Measurements from ENCODE around the gene UVRAG.

DNA sequence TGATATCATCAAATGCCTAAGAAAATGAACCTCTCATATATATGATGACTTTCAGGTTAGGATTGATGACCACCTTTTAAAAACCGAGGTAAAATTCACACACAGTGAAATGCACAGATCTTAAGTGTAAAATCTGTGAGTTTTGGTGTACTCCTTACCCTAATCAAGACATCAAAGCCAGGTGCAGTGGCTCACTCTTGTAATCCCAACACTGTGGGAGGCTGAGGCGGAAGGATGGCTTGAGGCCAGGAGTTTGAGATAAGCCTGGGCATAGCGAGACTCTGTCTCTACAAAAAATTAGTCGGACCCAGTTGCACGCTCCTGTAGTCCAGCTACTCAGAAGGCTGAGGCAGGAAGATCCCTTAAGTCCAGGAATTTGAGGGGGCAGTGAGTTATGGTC, 140.4 kb downstream of the UVRAG start:
- TF ChIP-seq, protein P1, sequence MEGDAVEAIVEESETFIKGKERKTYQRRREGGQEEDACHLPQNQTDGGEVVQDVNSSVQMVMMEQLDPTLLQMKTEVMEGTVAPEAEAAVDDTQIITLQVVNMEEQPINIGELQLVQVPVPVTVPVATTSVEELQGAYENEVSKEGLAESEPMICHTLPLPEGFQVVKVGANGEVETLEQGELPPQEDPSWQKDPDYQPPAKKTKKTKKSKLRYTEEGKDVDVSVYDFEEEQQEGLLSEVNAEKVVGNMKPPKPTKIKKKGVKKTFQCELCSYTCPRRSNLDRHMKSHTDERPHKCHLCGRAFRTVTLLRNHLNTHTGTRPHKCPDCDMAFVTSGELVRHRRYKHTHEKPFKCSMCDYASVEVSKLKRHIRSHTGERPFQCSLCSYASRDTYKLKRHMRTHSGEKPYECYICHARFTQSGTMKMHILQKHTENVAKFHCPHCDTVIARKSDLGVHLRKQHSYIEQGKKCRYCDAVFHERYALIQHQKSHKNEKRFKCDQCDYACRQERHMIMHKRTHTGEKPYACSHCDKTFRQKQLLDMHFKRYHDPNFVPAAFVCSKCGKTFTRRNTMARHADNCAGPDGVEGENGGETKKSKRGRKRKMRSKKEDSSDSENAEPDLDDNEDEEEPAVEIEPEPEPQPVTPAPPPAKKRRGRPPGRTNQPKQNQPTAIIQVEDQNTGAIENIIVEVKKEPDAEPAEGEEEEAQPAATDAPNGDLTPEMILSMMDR (IDR thresholded peaks at IDR 0.05 in 8 of 11, conservative IDR thresholded peaks at IDR 0.05 in 3 of 11): no peak
- no peak for TF ChIP-seq POLR2AphosphoS5 (IDR thresholded peaks at IDR 0.05)

Data from spleen (tissue), 7 donors.